ENCODE results near the gene PROM1. TPM values are rescaled to one million over a fixed set of nuclear protein-coding genes. Genes with fewer than 3 reads are reported as not detected.

PROM1 gene
- total RNA-seq, 1 experiment from 2014 or later, result 65.1 TPM

DNA sequence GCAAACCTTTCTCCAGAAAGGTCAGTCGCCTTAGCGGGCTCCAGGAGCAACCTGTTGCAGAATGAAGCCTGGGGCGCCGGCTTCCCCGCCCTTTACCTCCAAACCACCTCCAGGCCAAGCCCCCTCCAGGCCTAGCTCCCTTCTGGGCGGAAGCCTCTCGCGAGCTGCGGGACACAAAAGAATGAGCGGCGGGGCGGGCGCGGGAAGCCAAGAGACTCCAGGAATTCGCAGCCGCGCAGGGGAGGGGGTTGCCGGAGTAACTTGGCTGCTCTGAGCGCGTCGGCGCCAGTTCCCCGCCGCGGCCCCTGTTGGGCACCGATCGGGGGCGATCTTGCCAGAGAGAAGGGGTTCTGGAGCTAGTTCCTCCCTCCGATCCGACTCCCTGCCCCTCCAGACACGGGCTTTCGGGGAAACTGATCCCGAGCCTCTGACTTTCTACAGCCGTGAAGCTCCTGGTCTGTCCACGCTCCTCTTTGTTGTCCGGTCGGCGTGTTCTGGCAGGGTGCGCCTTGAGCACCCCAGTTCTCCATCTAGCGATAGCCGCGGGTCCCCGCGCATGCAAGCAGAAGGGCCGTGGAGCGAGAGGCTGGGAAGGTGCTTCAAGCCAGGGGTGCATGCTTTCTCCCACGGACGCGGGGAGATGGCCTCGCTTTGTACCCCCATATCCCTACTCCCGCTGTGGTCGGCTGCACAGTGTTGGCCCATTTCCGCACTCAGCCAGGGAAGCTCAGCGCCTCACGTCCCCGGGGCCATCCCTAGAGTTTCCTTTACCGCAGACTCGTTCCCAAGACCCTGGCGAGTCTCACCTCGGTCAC lies 1.2 kb downstream of the PROM1 start (continued):
- TF ChIP-seq, protein P1, sequence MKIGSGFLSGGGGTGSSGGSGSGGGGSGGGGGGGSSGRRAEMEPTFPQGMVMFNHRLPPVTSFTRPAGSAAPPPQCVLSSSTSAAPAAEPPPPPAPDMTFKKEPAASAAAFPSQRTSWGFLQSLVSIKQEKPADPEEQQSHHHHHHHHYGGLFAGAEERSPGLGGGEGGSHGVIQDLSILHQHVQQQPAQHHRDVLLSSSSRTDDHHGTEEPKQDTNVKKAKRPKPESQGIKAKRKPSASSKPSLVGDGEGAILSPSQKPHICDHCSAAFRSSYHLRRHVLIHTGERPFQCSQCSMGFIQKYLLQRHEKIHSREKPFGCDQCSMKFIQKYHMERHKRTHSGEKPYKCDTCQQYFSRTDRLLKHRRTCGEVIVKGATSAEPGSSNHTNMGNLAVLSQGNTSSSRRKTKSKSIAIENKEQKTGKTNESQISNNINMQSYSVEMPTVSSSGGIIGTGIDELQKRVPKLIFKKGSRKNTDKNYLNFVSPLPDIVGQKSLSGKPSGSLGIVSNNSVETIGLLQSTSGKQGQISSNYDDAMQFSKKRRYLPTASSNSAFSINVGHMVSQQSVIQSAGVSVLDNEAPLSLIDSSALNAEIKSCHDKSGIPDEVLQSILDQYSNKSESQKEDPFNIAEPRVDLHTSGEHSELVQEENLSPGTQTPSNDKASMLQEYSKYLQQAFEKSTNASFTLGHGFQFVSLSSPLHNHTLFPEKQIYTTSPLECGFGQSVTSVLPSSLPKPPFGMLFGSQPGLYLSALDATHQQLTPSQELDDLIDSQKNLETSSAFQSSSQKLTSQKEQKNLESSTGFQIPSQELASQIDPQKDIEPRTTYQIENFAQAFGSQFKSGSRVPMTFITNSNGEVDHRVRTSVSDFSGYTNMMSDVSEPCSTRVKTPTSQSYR (CRISPR knock-in tag; IDR thresholded peaks at IDR 0.05), result no peak
- no peak for TF ChIP-seq ZMAT4 (CRISPR knock-in tag; IDR thresholded peaks at IDR 0.05)
- TF ChIP-seq KAT7 (CRISPR knock-in tag; IDR thresholded peaks at IDR 0.05; ENCODE audit: borderline replicate concordance), result 0 out of 2 replicates have a peak, but pooled peaks have one; percentile 13
- TF ChIP-seq, protein P2, sequence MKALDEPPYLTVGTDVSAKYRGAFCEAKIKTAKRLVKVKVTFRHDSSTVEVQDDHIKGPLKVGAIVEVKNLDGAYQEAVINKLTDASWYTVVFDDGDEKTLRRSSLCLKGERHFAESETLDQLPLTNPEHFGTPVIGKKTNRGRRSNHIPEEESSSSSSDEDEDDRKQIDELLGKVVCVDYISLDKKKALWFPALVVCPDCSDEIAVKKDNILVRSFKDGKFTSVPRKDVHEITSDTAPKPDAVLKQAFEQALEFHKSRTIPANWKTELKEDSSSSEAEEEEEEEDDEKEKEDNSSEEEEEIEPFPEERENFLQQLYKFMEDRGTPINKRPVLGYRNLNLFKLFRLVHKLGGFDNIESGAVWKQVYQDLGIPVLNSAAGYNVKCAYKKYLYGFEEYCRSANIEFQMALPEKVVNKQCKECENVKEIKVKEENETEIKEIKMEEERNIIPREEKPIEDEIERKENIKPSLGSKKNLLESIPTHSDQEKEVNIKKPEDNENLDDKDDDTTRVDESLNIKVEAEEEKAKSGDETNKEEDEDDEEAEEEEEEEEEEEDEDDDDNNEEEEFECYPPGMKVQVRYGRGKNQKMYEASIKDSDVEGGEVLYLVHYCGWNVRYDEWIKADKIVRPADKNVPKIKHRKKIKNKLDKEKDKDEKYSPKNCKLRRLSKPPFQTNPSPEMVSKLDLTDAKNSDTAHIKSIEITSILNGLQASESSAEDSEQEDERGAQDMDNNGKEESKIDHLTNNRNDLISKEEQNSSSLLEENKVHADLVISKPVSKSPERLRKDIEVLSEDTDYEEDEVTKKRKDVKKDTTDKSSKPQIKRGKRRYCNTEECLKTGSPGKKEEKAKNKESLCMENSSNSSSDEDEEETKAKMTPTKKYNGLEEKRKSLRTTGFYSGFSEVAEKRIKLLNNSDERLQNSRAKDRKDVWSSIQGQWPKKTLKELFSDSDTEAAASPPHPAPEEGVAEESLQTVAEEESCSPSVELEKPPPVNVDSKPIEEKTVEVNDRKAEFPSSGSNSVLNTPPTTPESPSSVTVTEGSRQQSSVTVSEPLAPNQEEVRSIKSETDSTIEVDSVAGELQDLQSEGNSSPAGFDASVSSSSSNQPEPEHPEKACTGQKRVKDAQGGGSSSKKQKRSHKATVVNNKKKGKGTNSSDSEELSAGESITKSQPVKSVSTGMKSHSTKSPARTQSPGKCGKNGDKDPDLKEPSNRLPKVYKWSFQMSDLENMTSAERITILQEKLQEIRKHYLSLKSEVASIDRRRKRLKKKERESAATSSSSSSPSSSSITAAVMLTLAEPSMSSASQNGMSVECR (CRISPR knock-in tag; IDR thresholded peaks at IDR 0.05; ENCODE audit: borderline replicate concordance), result 0 out of 2 replicates have a peak, but pooled peaks have one; percentile 16
- no peak for TF ChIP-seq NFATC4 (CRISPR knock-in tag; IDR thresholded peaks at IDR 0.05)
- peak; percentile 60; the same call in 1 of the 2 replicates for TF ChIP-seq SP1 (CRISPR knock-in tag; conservative IDR thresholded peaks at IDR 0.05)

GRCh38 chr4:16082041-16082425 lies 1.8 kb downstream of the PROM1 start:
- ChIA-PET POLR2A (interaction anchor here (0.8 to 1.0 kb wide), 2 partner anchors 143 to 146 kb away, joined by 3 to 5 read pairs; no protein-coding TSS in a partner anchor), CTCF (interaction anchor here (0.7 to 3.2 kb wide), 9 partner anchors 13 to 183 kb away, joined by 3 to 16 read pairs (median 3); no protein-coding TSS in a partner anchor)
- H3K27ac Mint-ChIP-seq, result no peak overlapping the region; the same call in 1 of the 2 replicates
- H3K27me3 Mint-ChIP-seq (ENCODE audit: low read depth), result peaks cover 43% of the 10 kb centered on the region
- no peak for DNase-seq (ENCODE audit: low spot score)
- no peaks in the 10 kb centered on the region for H3K9me3 Mint-ChIP-seq
- H3K36me3 Mint-ChIP-seq, result peaks cover 7% of the 10 kb centered on the region; the same call in 1 of the 2 replicates
- H3K4me3 Mint-ChIP-seq, result peak overlapping the region; percentile 87
- H3K4me1 Mint-ChIP-seq, result peaks cover 50% of the 10 kb centered on the region
- no peak for ATAC-seq
- TF ChIP-seq, protein P3, sequence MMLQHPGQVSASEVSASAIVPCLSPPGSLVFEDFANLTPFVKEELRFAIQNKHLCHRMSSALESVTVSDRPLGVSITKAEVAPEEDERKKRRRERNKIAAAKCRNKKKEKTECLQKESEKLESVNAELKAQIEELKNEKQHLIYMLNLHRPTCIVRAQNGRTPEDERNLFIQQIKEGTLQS (CRISPR knock-in tag; conservative IDR thresholded peaks at IDR 0.05), result no peak
- TF ChIP-seq SP1 (CRISPR knock-in tag; conservative IDR thresholded peaks at IDR 0.05) (no peak), MLX (CRISPR knock-in tag; IDR thresholded peaks at IDR 0.05) (no peak), PREB (CRISPR knock-in tag; IDR thresholded peaks at IDR 0.05; ENCODE audit: borderline replicate concordance) (no peak), MYBL2 (CRISPR knock-in tag; IDR thresholded peaks at IDR 0.05) (no peak), ZNF138 (CRISPR knock-in tag; conservative IDR thresholded peaks at IDR 0.05) (no peak), PRDM15 (CRISPR knock-in tag; IDR thresholded peaks at IDR 0.05) (no peak)
- TF ChIP-seq, protein P4, sequence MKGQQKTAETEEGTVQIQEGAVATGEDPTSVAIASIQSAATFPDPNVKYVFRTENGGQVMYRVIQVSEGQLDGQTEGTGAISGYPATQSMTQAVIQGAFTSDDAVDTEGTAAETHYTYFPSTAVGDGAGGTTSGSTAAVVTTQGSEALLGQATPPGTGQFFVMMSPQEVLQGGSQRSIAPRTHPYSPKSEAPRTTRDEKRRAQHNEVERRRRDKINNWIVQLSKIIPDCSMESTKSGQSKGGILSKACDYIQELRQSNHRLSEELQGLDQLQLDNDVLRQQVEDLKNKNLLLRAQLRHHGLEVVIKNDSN (CRISPR knock-in tag; IDR thresholded peaks at IDR 0.05), result no peak
- TF ChIP-seq, protein P1 (CRISPR knock-in tag; IDR thresholded peaks at IDR 0.05), result no peak
